H1 (cell line): Measurements from ENCODE around the gene PCSK9. TPM values are rescaled to one million over a fixed set of nuclear protein-coding genes. Genes with fewer than 3 reads are reported as not detected.

ENCODE experiments used
- CHD1 ChIP-seq: IDR thresholded peaks from 2 replicates; pipeline ENCODE4 v1.6.1; 2012; ENCODE audit warnings: low read depth, low read length, improper control_type of control experiment
- HDAC2 ChIP-seq, 2 experiments: fragments of 300-600 bp in 1 of 2; sonication (generic) in 1 of 2; IDR thresholded peaks; 2 replicates each; pipeline ENCODE4 v1.6.1; 2011 to 2012; ENCODE audit warnings: low read depth in 2 of 2, low read length in 2 of 2, mild to moderate bottlenecking in 2 of 2, moderate library complexity in 2 of 2, borderline replicate concordance in 1 of 2, inconsistent platforms in 1 of 2
- TAF7 ChIP-seq: optimal IDR thresholded peaks from 2 replicates; pipeline ENCODE3; 2011; ENCODE audit warnings: low read depth, mild to moderate bottlenecking, inconsistent platforms, low read length, moderate library complexity, borderline replicate concordance
- polyA plus RNA-seq, 7 experiments: library from polyadenylated mRNA; depleted of rRNA in 3 of 7; stranded (reverse) in 5 of 7; unstranded in 2 of 7; fragments of >200 nt in 5 of 7; fragments of 200-250 nt in 2 of 7; gene quantifications; 1 replicate in 5 of 7; 2 replicates in 1 of 7; 4 replicates in 1 of 7; pipeline versions ENCODE4 v1.2.1 to v1.2.3, GENCODE V29; 2011 to 2013; ENCODE audit warnings: missing spikeins in 2 of 7, mixed read lengths in 2 of 7
- total RNA-seq: library from RNA; stranded (reverse); fragmentation: NEBNext Ultra II Directional; extraction: Animal tissue kit (Norgen Biotek cat#: 25700); gene quantifications from 2 replicates; pipeline ENCODE4 v1.2.1, GENCODE V29; 2021

PCSK9 gene
- total and polyA plus RNA-seq, 2 of the 8 experiments (the other 6 are each of a cell fraction or from before 2014, with no cell fraction given): 22.3 to 32.3 TPM

DNA sequence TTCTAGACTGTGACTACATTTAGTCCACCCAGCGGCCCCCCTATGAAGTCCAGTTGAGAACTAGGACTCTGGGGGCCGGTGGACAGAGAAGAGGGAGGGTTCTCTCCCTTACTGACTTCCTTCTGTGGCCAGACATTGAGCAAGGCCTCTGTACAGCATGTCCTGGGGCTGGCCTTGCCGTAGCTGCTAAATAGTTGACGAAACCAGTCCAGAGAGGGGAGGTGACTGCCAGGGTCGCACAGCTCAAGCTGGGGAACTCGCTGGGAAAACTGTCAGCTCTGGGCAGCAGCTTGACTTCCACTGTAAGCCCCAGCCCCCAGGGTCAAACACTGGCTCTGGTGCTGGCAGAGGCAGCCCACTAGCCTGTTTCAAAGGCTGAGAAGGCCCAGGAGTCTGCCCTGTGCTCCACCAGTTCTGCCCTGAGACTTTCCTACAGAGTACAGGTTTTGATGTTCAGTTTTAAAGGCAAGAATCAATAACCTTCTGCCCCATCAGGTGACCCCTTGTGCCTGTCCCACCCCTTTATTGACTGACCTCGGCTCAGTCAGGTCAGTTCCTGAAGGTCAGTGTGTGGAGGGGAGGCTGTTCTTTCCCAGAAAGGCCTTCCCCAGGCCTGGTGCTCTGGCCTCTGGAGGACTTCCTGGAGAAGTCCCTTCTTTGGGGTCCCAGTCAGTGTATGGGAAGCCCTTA is 14.1 kb downstream of the PCSK9 start (continued):
- no peak for TF ChIP-seq CHD1
- no peak for TF ChIP-seq HDAC2 (IDR thresholded peaks at IDR 0.05; ENCODE audit: borderline replicate concordance in 1 of 2, low read depth in 2 of 2, low read length in 2 of 2)
- TF ChIP-seq TAF7: no peak
- TF ChIP-seq, all 59 proteins: peak for 0
